NCI-H748 treated with DMSO at 0.1 percent for 48 hours (cell line): ENCODE measurements around the gene MEGF6.

Source experiments
- DNase-seq: peaks from one replicate; lab custom pipeline; 2025; lab: John Stamatoyannopoulos, UW

MEGF6 gene, protein sequence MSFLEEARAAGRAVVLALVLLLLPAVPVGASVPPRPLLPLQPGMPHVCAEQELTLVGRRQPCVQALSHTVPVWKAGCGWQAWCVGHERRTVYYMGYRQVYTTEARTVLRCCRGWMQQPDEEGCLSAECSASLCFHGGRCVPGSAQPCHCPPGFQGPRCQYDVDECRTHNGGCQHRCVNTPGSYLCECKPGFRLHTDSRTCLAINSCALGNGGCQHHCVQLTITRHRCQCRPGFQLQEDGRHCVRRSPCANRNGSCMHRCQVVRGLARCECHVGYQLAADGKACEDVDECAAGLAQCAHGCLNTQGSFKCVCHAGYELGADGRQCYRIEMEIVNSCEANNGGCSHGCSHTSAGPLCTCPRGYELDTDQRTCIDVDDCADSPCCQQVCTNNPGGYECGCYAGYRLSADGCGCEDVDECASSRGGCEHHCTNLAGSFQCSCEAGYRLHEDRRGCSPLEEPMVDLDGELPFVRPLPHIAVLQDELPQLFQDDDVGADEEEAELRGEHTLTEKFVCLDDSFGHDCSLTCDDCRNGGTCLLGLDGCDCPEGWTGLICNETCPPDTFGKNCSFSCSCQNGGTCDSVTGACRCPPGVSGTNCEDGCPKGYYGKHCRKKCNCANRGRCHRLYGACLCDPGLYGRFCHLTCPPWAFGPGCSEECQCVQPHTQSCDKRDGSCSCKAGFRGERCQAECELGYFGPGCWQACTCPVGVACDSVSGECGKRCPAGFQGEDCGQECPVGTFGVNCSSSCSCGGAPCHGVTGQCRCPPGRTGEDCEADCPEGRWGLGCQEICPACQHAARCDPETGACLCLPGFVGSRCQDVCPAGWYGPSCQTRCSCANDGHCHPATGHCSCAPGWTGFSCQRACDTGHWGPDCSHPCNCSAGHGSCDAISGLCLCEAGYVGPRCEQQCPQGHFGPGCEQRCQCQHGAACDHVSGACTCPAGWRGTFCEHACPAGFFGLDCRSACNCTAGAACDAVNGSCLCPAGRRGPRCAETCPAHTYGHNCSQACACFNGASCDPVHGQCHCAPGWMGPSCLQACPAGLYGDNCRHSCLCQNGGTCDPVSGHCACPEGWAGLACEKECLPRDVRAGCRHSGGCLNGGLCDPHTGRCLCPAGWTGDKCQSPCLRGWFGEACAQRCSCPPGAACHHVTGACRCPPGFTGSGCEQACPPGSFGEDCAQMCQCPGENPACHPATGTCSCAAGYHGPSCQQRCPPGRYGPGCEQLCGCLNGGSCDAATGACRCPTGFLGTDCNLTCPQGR (N-terminal part only)

GRCh38 chr1:3611170-3612019 is at the start of gene MEGF6:
Gene MEGF6, minus strand, starts transcription at chr1:3611508. Its CDS starts 240 bp downstream, at chr1:3611268.
- peak; percentile 45 for DNase-seq

GRCh38 chr1:3660704-3661103 is 49.4 kb upstream of the MEGF6 start:
- no peak for DNase-seq

DNA sequence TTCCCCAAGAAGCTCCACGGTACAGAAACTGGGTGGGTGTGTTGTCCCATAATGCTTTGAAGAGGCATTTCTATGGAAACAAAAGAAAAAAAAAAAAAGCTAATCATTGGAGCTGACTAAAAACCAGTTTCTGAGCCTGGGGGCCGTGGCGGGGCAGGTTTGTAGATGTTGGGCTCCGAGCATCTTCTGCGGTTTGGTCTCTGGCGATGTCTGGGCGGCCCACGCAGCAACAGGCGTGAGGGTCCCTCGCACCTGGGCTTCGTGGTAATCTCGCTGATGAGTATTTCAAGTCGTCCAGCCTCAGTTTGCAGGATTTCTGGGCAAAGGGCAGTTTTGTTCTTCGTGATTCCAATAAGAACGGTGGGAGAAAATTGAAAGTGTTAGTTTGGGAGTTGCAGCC is 47.8 kb upstream of the MEGF6 start:
- DNase-seq = no peak

DNA sequence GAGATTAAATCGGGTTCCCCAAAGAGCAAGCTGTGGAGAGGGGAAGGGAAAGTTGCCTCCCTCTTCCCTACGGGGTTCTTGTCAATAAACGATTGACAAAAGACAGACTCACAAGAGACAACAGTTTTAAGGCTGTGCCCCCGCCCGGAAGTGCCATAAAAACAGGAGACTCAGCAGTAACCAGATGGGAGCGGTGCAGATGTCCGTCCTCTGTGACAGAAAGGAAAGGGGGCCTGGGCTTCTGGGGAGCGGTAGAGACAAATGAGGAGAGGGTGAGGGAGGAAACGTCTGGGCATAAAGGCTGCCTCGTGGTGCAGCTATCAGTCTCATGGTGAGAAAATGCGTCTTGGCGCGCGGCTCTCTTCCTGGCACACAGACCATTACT is 46.9 kb upstream of the MEGF6 start:
- peak; percentile 21 for DNase-seq

- DNase-seq = no peak
Observed at GRCh38 chr1:3657578-3658230, 46.4 kb upstream of the MEGF6 start.

DNA sequence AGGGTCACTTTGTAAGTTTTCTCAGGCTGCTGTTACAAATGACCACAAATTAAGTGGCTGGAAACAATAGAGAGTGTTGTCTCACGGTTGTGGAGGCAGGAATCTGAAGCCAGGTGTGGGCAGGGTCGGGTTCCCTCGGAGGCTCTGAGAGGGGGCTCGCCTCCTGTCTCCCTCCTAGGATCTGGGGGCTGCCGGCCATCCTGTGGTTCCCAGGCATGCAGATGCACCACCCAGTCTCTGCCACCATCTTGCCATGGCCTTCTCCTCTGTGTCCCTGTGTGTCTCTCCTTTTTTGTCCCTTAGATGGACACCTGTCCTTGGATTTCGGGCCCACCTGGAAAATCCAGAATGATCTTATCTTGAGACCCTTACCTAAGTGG is 45.8 kb upstream of the MEGF6 start:
- no peak for DNase-seq

- no peak for DNase-seq
Observed at GRCh38 chr1:3656450-3657095, 45.3 kb upstream of the MEGF6 start.

GRCh38 chr1:3654549-3655281 is 43.4 kb upstream of the MEGF6 start:
- no peak for DNase-seq

DNA sequence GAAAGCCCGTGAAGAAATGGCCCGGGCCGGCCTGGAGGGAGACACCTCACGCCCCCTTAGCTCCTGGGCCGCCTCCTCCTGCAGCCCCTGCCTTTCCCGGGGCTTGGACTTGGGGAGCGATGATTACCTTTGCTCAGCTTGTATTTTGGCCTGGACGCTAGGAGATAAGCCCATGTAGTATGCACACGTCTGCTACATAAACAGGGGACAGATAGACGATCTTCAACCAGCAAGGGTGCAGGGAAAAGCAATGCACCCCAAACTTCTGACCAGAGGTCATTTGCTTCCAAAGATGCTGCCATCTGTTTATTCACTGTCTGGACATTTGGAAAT is 41.9 kb upstream of the MEGF6 start:
- no peak for DNase-seq

- no peak for DNase-seq
Observed at GRCh38 chr1:3652548-3653285, 41.4 kb upstream of the MEGF6 start.

DNA sequence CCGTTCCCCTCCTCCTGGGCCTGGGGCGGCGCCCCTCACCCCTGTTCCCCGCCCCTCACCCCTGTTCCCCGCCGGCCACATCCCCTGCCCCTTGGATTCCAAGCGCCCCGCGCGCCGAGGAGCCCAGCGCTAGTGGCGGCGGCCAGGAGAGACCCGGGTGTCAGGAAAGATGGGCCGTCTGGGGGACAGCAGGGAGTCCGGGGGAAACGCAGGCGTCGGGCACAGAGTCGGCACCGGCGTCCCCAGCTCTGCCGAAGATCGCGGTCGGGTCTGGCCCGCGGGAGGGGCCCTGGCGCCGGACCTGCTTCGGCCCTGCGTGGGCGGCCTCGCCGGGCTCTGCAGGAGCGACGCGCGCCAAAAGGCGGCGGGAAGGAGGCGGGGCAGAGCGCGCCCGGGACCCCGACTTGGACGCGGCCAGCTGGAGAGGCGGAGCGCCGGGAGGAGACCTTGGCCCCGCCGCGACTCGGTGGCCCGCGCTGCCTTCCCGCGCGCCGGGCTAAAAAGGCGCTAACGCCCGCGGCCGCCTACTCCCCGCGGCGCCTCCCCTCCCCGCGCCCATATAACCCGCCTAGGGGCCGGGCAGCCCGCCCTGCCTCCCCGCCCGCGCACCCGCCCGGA is 40.7 kb upstream of the MEGF6 start, which contains the start of gene TP73:
TP73 (plus strand) TSS at position 587 of the 618 bp plus-strand sequence. CDS start 29,850 bp downstream, outside the sequence.
- peak; percentile 20 for DNase-seq

- no peak for DNase-seq
Observed at GRCh38 chr1:3651026-3651929, 40.0 kb upstream of the MEGF6 start.

DNA sequence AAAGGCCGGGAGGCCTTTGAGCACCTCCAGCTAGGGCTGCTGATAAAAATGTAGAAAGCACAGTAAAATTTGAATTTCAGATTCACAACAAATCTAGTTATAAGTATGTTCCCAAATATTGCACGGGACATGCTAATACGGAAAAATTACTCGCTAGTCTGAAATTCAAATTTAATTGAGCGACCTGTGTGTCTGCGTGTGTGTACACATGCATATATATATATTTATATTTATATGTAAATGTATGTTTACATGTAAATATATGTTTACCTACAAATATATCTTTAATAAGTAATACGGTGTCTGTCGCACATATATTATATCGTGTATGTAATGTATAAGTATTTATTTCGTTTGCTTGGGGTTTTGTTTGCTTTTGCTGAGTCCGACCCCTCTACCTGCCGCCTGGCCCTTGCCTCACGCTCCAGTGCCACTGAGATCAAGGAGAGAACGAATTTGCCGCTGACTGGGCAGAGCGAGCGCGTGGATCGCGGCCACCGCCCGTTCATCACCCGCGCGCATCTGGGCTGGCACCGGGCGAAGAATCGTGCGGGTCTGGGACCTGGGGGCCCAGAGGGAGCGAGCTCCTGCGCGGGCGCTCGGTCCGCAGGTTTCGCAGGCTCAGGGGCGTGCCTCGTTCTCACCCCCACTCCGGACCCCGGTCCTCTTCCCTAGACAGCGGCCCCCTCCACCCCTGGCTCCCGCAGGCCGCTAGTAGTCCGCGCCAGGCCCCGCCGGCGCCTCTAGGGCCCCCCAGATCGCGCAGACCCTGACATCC is 39.1 kb upstream of the MEGF6 start:
- DNase-seq = no peak

DNA sequence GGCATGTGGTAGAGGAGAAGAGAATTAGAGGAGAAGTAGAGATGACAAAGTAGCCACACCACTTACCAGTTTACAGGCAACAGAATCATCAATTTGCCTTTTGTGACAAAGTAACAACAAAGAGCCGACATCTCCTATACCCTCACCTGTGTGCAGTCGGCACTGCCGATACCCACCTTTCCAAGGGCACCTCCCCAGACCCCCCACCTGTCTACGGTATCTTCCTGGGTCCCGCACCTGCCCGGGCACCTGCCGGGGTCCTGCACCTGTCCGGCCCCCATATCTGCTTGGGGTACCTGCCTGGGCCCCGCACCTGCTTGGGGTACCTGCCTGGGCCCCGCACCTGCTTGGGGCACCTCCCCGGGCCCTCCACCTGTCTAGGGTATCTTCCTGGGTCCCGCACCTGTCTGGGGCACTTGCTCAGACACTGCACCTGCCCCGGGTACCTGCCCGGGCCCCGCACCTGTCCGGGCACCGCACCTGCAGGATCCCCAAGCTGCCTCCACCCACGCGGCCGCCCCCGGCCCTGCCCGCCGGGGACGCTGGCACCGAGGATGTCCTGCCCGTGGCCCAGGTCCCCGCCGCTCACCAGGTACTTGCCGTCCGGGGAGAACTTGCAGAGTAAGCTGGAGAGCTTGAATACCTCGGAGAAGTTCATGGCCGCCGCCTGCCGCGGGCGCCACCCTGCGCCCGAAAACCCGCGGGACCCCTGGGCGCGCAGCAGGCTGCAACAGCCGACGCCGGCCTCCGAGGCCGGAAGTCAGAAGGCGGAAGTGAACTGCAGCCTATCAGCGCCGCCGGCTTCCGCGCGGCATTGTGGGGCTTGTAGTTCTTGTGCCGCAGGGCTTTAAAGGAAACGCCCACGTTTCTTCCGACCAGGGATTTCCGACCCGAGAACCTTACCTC is 38.3 kb upstream of the MEGF6 start, which contains the start of gene WRAP73:
WRAP73 (minus strand) TSS at position 762 of the 906 bp plus-strand sequence; CDS start at position 658, 104 bp downstream.
- peak; percentile 72 for DNase-seq

DNA sequence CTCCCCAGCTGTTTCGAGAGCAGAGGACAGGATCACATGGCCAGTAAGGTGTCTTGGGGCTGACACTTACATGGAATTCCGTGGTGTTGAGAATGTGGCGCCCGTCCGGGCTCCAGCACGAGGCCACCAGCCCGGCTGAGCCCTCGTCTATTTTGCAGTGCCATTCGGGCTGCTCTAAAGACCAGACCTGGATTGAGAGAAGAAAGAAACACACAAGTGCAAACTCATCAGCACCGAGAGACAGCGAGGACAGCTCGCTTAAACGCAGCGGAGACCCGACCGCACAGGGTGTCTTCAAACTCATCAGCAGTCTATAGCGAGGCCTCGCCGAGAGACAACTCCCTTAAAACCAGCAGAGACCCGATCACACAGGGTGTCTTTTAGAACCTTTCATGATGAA is 35.3 kb upstream of the MEGF6 start:
- DNase-seq = no peak
